Body of pancreas (tissue), 4 donors: ENCODE measurements around the gene CXorf58.
"Not testable (repeated sequence)": the region's sequence is repeated elsewhere in the genome, so short reads cannot be mapped to it uniquely, and the experiment has no call there.

Experiments
- CTCF ChIP-seq, 7 experiments: fragments of 450-650 bp in 4 of 7; fragments of 200-600 bp in 3 of 7; sonication (generic) in 3 of 7; IDR thresholded peaks; one replicate each; pipeline ENCODE4 v1.5.1; 2016 to 2019; ENCODE audit warnings: antibody characterized with exemption in 7 of 7
- POLR2A ChIP-seq, 3 donors: fragments of 450-650 bp; IDR thresholded peaks; one replicate each; pipeline ENCODE4 v1.6.1; 2016; ENCODE audit warnings: antibody characterized with exemption in 3 of 3, mild to moderate bottlenecking in 2 of 3

- TF ChIP-seq CTCF, POLR2A (IDR thresholded peaks at IDR 0.05): not testable (repeated sequence)
Observed at GRCh38 chrX:23965630-23966029, 57.8 kb downstream of the CXorf58 start.
